ENCODE results near the gene APPBP2. TPM values are rescaled to one million over a fixed set of nuclear protein-coding genes. Genes with fewer than 3 reads are reported as not detected.

APPBP2 gene
- polyA plus RNA-seq, 1 of the 3 experiments (the other 2 are of a cell fraction): 7.6 TPM

GRCh38 chr17:60464343-60464742, 61.7 kb downstream of the APPBP2 start:
- H3K36me3 ChIP-seq (replicated peaks in 1 of 2; ENCODE audit: control insufficient read depth in 1 of 2, insufficient read depth in 2 of 2, low read length in 1 of 2): peaks cover 62 to 93% of the 10 kb centered on the region in 2 experiments
- H3K4me2 ChIP-seq: no peak overlapping the region
- TF ChIP-seq ELF1 (IDR thresholded peaks at IDR 0.05) (no peak), GATA2 (CRISPR knock-in tag; IDR thresholded peaks at IDR 0.05) (no peak), RXRA (IDR thresholded peaks at IDR 0.05; ENCODE audit: borderline replicate concordance, low read depth) (no peak), EZH2phosphoT487 (IDR thresholded peaks at IDR 0.05; ENCODE audit: borderline replicate concordance, low read depth) (no peak), SMC3 (IDR thresholded peaks at IDR 0.05; ENCODE audit: low read depth, low read length) (no peak), MAX (IDR thresholded peaks at IDR 0.05; ENCODE audit: low read depth) (no peak), ZBTB33 (IDR thresholded peaks at IDR 0.05; ENCODE audit: borderline replicate concordance, low read depth) (no peak), RAD21 (IDR thresholded peaks at IDR 0.05; ENCODE audit: low read length) (no peak), JUND (IDR thresholded peaks at IDR 0.05) (no peak), FOSL2 (IDR thresholded peaks at IDR 0.05; ENCODE audit: borderline replicate concordance, low read depth) (no peak), USF2 (IDR thresholded peaks at IDR 0.05; ENCODE audit: borderline replicate concordance, low read depth, low read length) (no peak), RCOR1 (IDR thresholded peaks at IDR 0.05; ENCODE audit: low read length) (no peak), TCF12 (IDR thresholded peaks at IDR 0.05) (no peak), USF1 (IDR thresholded peaks at IDR 0.05; ENCODE audit: borderline replicate concordance, low read depth) (no peak), MXI1 (IDR thresholded peaks at IDR 0.05; ENCODE audit: low read depth, low read length) (no peak)
- no peak overlapping the region for H3K9ac ChIP-seq
- no peaks in the 10 kb centered on the region for H3K27me3 ChIP-seq (ENCODE audit: insufficient read depth)
- H3K4me1 ChIP-seq (ENCODE audit: control insufficient read depth in 1 of 2, insufficient read depth in 2 of 2, low read depth in 1 of 2, low read length in 1 of 2): peaks cover 1 to 4% of the 10 kb centered on the region in 2 experiments; a peak in 3 of 4 replicates
- ChIA-PET CTCF (interaction anchor here (1.0 to 1.3 kb wide), 3 partner anchors 14 to 175 kb away, joined by 3 to 4 read pairs (median 3); no protein-coding TSS in a partner anchor), POLR2A (no interaction called here)
- no peak overlapping the region for H3K4me3 ChIP-seq (ENCODE audit: low read depth in 2 of 2, low read length in 1 of 2)
- DNase-seq: no peak
- 98% methylated on average over 1 of the region's 1 CpG for WGBS (ENCODE audit: low lambda C conversion rate)
- no peak overlapping the region for H3K27ac ChIP-seq (ENCODE audit: low read depth in 2 of 2, low read length in 1 of 2)
- no peaks in the 10 kb centered on the region for H4K20me1 ChIP-seq (ENCODE audit: insufficient read depth)
- no peaks in the 10 kb centered on the region for H3K9me3 ChIP-seq
- no peaks in the 10 kb centered on the region for H3K9me2 ChIP-seq
- H2AFZ ChIP-seq (ENCODE audit: low read depth): no peak overlapping the region
- H3K79me2 ChIP-seq (ENCODE audit: insufficient read depth): peaks cover 37% of the 10 kb centered on the region
- peaks cover 7% of the 10 kb centered on the region for H3F3A ChIP-seq (replicated peaks; ENCODE audit: insufficient read depth)
